DMS79 (cell line): ENCODE results near the gene PDGFA.

Experiments
- DNase-seq: peaks from one replicate; lab custom pipeline; 2025; lab: John Stamatoyannopoulos, UW

Gene PDGFA

GRCh38 chr7:516606-517456, 2.8 kb downstream of the PDGFA start:
- DNase-seq = no peak

- no peak for DNase-seq
Observed at GRCh38 chr7:516216-516605, 3.4 kb downstream of the PDGFA start.

- no peak for DNase-seq
Observed at GRCh38 chr7:515628-516027, 4.0 kb downstream of the PDGFA start.

- no peak for DNase-seq
Observed at GRCh38 chr7:514651-515598, 4.7 kb downstream of the PDGFA start.

DNA sequence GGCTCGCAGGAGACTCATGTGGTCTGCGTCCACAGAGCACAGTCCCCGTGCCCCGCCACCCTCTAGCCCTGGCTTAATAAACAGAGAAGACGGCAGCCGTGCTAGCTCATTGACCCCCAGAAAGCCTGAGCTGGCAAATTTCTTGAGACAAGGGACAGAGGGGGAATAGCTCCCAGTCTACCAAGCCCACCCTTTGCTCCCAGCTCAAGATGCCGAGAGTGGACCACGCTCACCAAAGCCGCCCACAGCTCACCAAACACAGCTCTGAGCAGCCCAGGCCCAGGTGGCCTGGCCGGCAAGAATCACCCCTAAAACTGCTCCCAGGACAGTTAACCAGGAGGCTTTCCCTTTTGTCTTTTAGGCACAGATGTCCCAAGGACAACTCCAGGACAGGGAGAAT, 5.4 kb downstream of the PDGFA start:
- DNase-seq = no peak

- no peak for DNase-seq
Observed at GRCh38 chr7:513521-514166, 6.0 kb downstream of the PDGFA start.

GRCh38 chr7:512541-513311, 6.9 kb downstream of the PDGFA start:
- DNase-seq = peak; percentile 98

DNA sequence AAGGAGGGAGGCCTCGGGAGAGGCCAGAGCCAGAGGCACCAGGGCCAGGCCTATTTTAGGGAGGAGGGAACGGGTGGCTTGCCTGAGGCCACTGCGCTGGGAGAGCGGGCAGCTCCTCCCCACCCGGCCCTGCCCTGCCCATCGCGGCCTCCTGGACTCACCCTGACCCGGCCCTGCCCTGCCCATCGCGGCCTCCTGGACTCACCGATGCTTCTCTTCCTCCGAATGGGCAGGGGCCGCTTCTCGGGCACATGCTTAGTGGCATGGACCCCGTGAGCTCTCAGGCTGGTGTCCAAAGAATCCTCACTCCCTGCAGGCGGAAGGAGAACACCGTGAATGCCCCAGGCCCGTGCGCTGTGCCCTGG, 7.5 kb downstream of the PDGFA start:
- DNase-seq = no peak

GRCh38 chr7:511476-512145, 8.0 kb downstream of the PDGFA start:
- DNase-seq = peak; percentile 39

DNA sequence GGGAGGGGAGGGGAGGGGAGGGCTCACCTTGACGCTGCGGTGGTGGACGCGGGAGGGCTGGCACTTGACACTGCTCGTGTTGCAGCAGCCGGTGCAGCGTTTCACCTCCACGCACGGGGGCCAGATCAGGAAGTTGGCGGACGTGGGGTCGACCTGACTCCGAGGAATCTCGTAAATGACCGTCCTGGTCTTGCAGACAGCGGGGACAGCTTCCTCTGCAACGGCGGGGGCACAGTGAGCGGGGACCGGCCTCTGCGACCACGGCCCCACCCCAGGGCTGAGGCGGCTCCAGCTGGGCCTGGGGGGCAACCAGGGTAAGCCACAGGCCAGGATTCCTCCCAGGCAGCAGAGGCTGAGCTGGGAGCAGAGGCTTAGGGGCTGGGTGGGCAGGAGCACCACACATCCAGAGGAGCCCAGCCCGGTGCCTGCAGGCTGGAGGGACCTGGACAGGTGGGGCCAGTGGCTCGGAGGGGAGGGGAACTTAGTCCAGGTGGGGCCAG, 8.8 kb downstream of the PDGFA start:
- DNase-seq = no peak

DNA sequence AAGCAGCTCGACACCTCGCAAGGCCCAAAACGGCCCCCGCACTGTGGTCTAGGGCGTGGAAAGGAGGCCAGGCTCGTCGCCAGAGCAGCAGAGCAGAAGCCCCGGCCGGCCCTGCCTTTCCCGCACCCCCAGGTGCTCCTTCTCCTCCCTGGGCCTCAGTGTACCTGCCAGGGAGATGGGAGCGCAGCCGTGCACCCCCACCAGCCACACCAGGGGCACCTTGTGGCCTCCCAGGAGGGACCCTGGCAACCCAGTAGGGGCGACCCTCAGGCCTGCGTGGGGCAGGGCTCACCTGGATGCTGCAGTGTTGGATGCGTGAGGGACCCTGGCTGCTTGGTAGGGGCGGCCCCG, 9.5 kb downstream of the PDGFA start:
- no peak for DNase-seq

DNA sequence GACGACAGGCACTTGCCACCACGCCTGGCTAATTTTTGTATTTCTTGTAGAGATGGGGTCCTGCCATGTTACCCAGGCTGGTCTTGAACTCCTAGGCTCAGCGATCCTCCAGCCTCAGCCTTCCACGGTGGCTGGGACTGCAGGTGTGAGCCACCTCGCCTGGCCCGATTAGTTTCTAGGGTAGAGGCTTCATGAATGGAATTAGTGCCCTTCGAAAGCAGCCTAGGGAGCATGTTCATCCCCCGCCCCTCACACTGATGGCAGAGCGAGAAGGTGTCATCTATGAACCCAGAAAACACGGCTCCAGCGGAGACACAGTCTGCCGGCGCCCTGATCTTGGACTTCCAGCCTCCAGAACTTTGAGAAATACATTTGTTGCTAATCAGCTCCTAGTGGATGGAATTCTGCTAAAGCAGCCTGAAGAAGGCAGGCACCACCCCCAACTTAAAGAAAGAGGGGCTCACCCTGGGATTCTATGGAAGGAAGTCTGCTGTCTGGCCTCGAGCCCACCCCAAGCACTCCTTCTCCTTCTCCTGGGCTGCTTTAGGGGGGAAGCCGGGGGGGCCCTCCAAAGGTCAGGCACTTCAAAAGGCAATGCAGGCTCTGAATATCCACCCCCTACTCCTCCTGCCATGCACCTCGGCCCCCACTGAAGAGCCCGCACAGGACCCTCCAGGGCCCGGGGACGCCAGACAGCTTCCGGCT, 10.1 kb downstream of the PDGFA start:
- no peak for DNase-seq

GRCh38 chr7:508461-509170, 11.0 kb downstream of the PDGFA start:
- DNase-seq = no peak

GRCh38 chr7:507623-508300, 11.9 kb downstream of the PDGFA start:
- DNase-seq = no peak

DNA sequence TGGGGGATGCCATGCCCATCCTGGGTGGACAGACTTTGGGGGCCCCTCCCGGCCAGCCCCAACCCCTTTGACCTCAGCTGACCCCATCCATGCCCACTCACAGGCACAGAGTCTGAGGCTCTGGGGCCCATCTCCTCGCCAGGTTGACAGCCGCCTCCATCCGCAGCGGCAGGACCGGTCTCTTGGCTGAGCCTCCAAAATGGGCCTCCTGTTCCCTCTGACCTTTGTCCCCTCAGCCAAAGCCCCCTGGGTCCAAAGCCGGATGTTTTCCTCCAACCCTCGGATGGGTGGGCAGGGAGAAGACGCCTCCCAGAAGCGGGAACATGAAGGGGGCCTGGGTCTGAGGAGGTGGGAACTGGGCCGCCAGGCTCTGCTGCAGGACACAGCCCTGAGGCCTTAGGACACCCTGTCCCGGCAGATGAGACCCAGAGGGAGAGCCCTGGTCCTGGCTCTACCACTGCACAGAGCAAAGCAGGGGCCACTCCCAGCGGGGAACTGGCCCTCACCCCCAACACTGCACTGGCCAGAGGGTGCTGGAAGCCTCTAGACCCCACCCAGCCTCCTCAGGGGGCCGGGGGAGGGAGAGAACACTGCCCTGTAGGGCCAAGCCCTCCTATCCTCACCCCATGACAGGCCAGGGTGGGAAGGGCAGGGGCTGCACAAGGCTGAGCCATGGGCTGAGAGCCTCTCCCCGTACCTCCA, 12.6 kb downstream of the PDGFA start:
- no peak for DNase-seq

DNA sequence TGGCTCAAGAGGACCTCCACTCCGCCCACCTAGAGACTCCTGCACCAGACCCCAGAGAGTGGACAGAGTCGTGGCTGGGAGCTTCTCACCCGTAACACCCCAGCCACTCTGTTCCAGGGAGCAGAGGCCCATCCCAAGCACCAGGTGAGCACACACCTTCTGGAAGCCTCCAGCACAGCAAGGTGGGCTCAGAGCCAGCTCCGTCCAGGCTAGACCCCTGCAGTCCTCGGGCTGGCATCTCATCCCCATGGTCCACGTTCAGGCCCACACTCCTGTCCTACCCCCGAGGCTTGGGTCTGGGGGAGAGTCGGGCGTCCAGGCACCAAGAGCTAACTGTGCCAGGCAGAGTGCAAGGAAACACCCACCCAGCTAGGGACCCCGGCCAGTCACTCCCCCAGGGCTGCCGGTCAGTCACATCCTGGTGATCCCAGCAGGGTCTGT, 13.2 kb downstream of the PDGFA start:
- no peak for DNase-seq

DNA sequence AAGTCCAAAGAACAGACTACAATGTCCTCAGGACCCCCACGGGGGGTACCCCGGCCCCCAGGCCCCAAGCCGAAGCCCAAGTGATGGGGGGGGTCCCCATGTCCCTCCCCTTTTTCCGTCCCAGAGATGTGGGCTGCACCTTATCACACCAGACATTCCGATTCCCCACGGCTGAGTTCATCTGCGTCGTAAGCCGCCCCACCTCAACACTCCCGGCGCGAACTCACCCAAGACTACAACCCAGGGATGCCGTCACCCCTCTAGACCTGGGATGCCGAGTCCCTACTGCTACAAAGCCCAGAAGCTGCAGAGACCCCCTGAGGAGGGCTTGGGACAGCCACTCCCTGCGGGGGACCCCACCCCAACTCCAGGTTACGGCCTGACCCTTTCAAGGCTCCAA, 14.5 kb downstream of the PDGFA start:
- DNase-seq = no peak
